Fibroblast of mammary gland (primary cell): ENCODE data around the gene PCSK6.

Experiments used
- DNase-seq: peaks from one replicate; pipeline ENCODE4 v3.0.0-alpha.2; 2010; ENCODE audit warnings: low read depth
- H3K4me3 ChIP-seq: 2 replicates; pipeline ENCODE4 v1.5.1; 2011; ENCODE audit warnings: low read depth, mild to moderate bottlenecking, low read length, moderate library complexity; ENCODE audit not compliant: control insufficient read depth
- CTCF ChIP-seq: conservative IDR thresholded peaks from 2 replicates; pipeline ENCODE4 v1.5.1; 2011; ENCODE audit warnings: low read depth, low read length, inconsistent platforms; ENCODE audit not compliant: control insufficient read depth, insufficient read depth

The PCSK6 gene

GRCh38 chr15:101505610-101506337 is 16.3 kb upstream of the PCSK6 start:
- H3K4me3 ChIP-seq = no peak overlapping the region
- no peak for DNase-seq
- TF ChIP-seq CTCF = no peak

- TF ChIP-seq CTCF = no peak
- DNase-seq = no peak
- H3K4me3 ChIP-seq = no peak overlapping the region
These were observed 15.5 kb upstream of the PCSK6 start for GRCh38 chr15:101504866-101505609.

GRCh38 chr15:101504373-101504772 is 14.9 kb upstream of the PCSK6 start:
- H3K4me3 ChIP-seq = no peak overlapping the region
- DNase-seq = no peak
- no peak for TF ChIP-seq CTCF

- H3K4me3 ChIP-seq = no peak overlapping the region
- no peak for TF ChIP-seq CTCF
- no peak for DNase-seq
These were observed 13.7 kb upstream of the PCSK6 start for GRCh38 chr15:101503296-101503599.

GRCh38 chr15:101502572-101503295 is 13.2 kb upstream of the PCSK6 start:
- TF ChIP-seq CTCF = no peak
- DNase-seq = no peak
- no peak overlapping the region for H3K4me3 ChIP-seq

- no peak overlapping the region for H3K4me3 ChIP-seq
- TF ChIP-seq CTCF = peak; percentile 45
- DNase-seq = no peak
These were observed 12.3 kb upstream of the PCSK6 start for GRCh38 chr15:101501703-101502373.
